GM21367 (cell line): ENCODE results near the gene VPS37B.
"Not testable (repeated sequence)": the region's sequence is repeated elsewhere in the genome, so short reads cannot be mapped to it uniquely, and the experiment has no call there.

Experiments
- ATAC-seq: cut with Tn5 transposase; IDR thresholded peaks from one replicate; pipeline ENCODE4 v1.9.1; 2021; ENCODE audit not compliant: unreplicated experiment

Gene VPS37B

DNA sequence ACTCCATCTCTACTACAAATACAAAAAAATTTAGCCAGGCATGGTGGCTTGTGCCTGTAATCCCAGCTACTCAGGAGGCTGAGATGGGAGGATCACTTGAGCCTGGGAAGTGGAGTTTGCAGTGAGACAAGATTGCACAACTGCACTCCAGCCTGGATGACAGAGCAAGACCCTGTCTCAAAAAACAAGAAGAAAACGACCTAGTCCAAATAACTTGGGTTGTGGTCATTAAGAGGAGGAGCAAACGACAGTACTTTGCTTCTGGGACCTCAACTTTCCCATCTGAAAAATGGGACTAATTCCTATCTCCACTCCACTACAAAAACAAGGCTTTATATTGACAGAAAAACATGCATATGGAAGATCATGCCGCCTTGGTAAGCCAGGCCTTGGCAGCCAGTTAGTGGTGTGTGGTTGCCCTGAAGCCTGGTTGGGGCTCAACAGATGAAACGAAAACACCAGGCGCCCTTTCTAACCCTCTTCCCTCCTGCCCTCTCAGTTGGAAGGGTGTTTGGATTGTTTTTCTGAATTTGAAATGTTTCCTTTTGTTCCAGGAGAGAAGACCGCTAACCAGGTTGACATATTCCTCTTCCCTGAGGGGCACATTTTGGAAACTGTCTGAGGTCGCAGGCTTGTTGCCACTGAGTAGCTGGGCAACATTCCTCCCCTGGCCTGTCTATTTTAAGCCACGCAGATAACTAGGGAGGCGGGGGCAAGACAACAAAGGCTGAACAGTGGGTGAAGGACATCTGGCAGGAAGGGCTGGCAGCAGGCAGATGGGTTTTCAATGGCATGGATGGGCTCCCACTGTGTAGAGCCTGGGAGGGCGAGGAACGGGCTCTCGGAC is 13.7 kb upstream of the VPS37B start:
- no peak for ATAC-seq

DNA sequence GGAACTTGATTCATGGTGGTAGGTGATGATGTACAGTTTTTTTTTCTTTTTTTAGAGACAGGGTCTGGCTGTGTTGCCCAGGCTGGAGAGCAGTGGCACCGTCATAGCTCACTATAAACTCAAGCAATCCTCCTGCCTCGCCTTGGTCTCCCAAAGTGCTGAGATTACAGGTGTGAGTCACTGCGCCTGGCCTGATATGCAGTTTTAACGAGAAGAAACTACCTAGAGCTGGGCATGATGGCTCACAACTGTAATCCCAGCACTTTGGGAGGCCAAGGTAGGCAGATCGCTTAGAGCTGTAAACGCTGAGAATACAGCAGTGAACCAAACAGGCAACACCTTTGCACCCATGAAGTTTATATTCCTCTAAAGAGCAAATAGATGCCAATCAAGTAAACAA is 13.0 kb upstream of the VPS37B start:
- ATAC-seq: no peak

DNA sequence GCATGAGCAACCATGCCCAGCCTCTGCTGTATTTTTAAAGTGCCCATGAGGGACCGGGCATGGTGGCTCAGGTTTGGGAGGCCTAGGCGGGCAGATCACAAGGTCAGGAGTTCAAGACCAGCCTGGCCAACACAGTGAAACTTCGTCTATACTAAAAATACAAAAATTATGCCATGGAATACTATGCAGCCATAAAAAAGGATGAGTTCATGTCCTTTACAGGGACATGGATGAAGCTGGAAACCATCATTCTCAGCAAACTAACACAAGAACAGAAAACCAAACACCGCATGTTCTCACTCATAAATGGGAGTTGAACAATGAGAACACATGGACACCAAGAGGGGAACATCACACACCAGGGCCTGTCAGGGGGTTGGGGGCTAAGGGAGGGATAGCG is 9.3 kb upstream of the VPS37B start:
- not testable (repeated sequence) for ATAC-seq

DNA sequence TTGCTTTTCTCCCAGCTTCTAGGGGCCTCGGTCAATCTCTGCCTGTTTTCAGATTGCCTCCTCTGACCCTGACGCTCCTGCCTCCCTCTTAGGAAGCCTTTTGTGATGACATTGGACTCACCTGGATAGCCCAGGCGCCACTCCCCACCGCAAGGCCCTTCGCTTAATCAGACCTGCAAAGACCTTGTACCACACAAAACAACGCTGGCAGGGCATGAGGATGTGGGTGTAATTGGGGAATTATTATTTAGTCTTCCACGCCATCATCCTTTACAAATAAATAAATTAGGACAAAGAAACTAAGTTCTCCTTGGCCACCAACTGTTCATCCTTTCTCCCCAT is 7.7 kb upstream of the VPS37B start:
- ATAC-seq: no peak

DNA sequence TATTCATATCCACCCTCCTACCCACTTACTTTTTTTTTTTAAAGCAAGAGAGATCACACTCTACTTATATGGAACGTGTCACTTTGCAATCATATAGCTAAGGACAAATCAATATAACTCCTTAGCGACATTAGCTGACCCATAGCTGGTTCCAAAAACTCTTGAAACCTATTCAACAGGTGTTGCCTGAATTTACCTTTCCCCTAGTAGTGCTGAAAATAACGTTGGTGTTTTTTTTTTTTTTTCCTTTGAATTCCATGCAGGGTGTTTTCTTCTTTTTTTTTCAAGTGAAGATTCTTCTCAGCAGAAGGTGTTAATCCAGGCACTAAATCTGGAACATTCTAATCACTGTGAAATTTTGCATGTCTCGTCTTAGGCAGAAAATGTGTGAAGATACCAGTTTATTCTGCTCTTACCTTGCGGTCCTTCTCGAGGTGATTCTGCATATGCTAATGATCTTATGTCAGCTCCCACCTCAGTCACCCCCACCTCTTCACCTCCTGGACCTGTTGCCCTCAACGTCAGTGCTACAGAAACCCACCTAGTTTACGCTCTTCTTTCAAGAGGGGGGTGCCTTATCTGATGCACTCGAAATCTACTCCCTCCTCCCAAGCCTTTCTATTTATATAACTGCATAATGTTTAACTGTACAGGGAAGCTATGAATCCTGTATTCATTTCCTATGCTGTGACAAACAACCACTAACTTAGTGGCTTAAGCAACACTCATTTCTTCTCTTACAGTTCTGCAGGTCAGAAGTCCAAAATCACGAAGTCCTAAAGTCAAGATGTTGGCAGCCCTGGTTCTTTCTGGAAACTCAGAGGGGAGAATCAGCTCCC is 7.1 kb upstream of the VPS37B start:
- ATAC-seq: no peak

DNA sequence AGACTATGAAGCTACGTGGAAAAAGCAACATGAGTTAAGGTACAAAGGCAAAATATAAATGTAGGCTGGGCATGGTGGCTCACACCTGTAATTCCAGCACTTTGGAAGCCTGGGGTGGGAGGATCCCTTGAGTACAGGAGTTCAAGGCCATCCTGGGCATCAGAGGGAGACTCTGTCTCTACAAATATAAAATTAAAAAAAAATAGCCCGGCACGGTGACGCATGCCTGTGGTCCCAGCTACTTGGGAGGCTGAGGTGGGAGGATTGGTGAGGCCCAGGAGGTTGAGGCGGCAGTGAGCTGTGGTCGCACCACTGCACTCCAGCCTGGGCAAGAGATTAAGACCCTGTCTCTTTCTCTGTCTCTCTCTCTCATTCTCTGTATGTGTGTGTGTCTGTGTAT is 4.0 kb upstream of the VPS37B start:
- no peak for ATAC-seq

DNA sequence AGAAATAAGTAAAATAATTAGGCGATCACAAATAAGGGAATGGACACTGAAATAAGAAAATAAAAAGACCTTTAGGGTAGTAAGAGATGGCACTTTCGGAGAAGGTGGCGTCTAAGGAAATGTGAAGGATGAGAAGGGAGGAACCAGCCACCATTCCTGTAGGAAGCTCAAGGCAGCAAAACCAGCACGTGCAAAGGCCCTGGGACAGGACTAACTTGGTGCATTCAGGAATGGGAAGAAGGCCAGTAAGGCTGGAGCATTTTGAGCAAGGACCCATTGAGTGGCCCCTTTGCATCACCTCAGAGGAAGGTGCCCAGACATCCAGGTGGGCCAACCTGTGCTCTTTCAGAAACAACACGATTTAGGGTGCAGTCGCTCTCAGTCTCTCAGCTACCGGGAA is 738 bp upstream of the VPS37B start:
- ATAC-seq: no peak

DNA sequence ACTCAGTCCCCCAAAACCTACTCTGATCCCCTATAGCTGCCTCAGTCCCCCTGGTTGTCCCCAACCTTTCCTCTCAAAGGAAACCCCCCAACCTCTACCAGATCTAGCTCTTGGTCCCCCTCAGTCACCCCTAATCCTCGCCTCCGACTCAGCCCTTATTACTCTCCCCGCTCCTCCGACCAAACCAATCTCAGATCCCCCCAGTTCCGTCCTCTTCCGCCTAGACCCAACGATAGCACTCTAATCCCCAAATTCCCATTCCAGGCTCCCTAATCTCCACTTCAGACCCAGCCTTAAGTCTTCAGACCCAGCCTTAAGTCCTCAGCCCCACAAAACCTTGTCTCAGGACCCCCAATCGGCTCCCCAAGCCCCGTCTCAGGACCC is 612 bp downstream of the VPS37B start:
- ATAC-seq: no peak

DNA sequence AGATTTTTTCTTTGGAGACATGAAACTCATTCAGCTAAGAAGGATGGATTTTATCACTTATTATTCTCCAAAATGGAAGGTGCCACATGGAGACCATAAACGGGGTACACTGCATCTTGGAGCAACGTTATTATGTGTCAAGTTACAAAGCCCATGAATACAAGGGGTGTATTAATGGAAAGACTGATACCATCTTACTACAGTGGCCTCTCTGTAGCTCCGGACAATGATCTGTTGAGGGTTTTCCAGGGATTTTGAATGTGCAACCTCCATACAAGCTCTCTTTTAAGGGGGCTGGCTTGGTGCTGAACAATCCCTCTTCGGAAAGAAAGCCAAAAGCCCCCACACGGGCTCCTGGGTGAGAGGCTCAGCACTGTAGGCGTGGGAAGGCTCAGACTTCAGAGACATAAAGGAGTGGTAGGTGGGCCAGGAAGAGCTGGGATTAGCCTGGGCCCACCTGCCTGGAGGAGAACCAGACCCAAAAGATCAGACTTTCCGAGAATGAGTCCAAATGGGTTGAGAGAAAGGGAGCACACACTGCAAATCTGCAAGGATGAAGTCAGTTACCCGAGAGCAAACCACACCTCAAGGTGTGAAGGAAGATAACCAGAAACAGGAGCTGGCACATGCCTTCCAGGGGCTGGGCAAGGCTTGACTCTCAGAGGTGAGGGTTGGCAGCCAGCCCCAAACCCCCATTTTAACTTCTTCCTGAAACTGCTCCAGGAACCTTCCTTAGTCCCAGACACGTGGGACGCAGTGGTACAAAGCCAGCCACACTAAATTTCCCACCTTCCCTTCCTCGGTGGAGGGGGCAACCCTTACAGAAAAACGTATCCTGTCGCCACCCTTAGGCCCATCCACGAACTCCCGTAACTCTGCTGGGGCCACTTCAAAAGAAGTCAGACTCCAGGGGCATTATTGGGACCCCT is 1.5 kb downstream of the VPS37B start:
- ATAC-seq: no peak

DNA sequence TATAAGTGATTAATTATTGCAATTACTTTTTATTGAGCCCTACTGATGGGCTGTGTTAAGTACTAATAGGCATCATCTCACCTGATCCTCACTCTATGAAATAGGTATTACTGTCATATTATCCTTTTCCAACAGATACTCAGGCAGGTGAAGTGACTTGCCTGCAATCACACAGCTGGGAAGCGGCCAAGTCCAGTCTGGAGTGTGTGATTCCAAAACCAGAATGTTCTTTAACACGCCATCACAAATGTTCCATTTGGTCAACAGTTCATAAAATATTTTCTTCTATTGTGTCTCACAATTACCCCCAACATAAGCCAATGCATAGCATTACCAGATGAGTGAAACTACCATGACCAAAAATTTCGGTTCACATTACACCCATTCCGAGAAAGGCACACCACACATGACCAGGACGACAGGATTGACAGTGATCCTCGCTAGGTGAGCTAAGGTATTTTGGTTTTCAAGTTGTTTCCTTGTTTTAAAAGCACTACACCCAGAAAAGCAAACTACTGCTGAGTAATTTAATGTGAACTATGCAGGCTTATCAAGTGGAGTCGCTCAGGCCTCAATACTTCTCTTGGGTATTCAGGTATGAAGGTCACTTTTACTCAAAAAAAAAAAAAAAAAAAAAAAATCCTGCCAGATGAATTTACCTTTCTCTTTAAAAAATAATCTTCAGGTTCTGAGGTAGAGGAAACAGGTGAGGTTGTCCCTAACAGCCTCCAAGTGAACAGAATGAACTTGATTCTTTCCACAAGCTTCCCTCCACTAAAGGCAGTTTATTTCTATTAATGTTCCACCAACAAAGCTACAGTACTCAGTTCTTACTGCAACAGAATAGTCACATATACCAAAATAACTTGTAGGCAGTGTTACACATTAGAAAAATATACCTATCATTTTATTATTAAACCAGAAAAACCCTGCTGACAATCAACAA is 2.4 kb downstream of the VPS37B start:
- ATAC-seq: no peak

DNA sequence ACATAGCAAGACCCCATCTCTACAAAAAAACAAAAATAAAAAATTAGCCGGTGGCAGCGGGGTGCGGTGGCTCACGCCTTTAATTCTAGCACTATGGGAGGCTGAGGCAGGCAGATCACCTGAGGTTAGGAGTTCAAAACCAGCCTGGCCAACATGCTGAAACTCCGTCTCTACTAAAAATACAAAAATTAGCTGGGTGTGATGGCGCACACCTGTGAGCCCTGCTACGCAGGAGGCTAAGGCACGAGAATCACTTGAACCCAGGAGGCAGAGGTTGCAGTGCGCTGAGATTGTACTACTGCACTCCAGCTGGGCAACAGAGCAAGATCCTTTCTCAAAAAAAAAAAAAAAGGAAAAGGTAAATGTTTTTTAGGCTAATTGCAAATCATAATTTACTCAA is 3.2 kb downstream of the VPS37B start:
- ATAC-seq: not testable (repeated sequence)

DNA sequence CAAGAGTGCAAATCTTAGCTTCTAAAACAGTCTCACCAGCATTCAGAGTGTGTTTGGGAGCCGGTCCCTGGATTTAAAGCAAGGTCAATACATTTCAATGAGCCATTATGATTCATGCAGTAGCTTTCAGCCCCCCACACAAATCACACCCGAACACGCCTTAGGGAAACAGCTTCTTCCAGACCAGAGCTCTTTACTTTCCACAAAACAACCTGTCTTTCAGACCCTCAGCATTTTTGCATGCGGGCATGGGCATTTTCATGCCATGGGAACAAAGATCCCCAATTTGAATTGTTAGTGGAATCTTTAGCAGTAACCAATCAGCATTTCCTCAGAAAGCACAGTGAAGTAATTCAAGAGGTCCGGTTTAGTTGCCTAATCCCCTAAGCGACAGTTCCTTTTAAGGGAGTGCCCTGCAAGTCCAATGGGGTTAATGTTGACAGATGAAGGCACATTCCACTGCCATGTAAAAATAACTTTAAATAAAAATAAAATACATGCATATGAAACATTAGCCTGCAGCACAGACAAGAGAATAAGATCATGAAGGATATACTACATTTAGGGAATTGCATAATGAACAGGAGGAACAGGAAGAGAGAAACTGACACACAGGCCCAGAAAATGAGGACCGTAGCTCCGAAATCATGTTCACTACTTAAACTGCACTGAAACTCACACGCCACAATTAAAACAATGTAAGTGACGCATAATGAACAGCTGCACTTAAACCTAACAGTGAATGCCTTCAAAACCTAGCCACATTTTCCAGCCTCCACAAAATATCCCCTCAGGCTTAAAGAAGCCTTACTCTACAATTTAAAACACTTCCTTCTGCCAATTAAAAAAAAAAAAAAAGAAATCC is 4.0 kb downstream of the VPS37B start:
- ATAC-seq: no peak

DNA sequence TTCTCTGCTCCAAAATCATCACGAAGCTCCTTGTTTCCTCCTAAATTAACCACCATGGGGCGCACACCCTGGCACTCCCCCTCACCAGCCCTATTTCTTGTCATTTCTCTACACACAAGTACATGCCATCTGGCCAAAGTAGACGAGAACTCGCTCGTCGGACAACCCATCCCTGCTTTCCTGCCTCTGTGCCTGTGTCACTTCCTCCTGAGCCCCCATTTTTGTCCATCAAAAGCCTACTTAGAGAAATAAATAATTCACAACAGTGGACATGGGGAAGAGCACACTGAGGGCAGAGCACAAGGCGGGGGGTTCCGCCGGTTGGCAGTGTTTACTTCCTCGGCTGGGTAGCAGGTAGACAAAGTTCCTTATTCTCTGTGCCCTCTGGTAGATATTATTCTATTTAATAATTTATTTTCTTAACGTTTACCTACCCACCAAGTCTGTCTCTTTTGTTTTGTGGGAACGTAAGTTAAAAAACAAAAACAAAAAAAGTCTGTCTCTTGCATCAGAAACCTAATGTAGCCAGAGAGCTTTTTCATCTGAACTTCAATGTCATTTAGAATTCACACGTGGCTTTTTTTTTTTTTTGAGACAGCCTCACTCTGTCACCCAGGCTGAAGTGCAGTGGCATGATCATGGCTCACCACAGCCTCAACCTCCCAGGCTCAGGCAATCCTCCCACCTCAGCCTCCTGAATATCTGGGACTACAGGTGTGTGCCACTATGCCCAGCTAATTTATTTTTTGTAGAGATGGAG is 6.0 kb downstream of the VPS37B start:
- no peak for ATAC-seq

DNA sequence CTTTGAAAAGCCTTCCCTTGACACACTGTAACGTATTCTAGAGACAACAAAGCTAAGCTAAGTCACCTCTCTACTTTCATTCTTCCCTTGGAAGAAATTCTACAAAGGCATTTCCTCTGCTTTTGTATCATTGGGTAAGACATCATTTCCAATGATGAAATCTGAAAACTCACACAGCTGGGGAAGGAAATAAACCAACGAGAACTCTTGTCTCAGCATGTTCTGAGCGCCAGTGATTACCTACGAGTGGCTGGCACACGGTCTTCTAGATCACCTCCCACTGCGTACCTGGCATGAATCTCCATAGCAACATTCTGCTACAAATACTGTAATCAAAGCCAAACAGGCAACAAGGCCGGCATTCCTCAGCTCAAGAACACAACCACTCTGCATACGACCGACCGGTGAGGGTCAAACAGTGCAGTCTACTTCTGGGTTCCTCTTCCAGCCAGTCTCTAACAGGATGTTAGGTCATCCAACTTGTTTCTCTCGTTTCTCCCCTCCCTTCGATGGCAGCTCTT is 7.6 kb downstream of the VPS37B start:
- ATAC-seq: no peak

DNA sequence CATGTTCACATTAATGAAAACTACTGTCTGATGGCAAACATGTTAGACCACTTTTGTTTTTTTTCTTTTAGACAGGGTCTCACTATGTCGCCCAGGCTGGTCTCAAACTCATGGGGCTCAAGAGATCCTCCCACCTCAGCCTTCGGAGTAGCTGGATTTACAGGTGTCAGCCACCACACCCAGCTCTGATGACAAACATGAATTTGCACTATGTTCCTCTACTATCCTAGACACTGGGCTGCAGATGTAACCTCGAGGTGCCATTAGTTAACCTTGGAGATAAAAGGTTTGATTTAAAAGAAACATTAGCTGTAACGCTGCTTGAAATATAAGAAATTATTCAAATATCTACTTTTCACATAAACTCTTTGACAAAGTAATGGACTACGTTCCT is 8.1 kb downstream of the VPS37B start:
- ATAC-seq: no peak

DNA sequence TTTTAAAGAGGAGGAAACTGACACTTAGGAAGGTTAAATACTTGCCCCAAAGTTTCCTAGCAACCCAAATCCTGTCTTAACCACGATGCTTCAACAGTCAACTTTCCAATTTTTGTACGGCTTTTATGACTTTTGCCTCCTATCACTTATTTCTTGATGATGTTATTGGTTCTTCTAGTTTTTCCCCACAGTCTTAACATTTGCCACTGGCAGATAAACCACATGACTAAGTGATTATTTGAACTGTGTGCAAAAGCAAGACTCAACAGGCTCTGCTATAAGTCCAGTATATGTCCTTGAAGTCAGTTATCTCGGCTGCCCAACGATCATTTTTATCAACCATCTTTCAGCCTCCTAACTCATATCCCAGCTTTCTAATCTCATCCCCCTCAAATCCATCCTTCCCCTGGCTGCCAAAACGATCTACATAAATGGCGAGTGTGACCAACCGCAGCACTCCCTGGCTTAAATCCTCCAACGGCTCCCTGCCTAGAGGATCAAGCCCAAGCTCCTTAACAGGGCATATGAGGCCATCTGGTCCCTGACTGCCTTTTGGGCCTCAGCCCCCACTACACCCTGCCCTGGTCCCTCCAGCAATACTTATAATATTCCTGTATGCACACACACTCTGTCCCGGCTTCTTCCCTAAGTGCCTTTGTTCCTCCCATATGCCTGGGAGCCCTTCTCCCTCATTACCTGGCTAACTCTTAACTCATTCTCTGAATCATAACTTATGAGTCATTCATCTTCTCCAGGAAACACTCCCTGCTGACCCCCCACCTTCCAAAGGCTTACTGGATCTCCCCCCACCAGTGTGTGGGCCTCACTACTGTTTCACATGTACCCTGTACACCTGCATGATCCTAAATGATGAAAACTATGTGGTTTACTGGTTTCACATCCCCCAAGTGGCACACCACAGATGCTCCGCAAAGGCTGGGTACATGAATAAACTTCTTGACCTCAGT is 8.8 kb downstream of the VPS37B start:
- ATAC-seq: no peak

DNA sequence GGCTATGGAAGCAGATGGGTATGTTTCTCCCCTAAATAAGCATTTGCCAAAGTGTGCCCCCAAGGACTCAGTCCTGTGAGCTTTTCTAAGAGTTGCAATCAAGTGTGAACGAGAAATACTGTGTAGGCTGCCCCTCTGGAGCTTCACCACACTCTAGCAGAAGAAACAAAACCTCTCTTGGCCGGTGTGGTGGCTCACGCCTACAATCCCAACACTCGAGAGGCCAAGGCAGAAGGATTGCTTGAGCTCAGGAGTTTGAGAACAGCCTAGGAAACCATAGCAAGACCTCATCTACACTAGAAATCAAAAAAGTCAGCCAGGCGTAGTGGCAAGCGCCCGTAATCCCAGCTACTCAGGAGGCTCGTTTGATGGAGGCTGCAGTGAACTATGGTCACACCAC is 9.8 kb downstream of the VPS37B start:
- ATAC-seq: no peak
